Suprapubic skin (tissue), 4 donors: ENCODE results near the gene DRC7.

Experiments
- EP300 ChIP-seq: sonication (generic); formaldehyde crosslinking; IDR thresholded peaks from one replicate; pipeline ENCODE4 v1.6.1; 2017; ENCODE audit warnings: antibody characterized with exemption
- POLR2AphosphoS5 ChIP-seq, 3 donors: sonication (generic); formaldehyde crosslinking; IDR thresholded peaks; one replicate each; pipeline ENCODE4 v1.6.1; 2017; ENCODE audit warnings: antibody characterized with exemption in 3 of 3
- TF ChIP-seq, protein P1 (sequence below), 2 donors: fragments of 200-600 bp in 1 of 2; fragments of 450-650 bp in 1 of 2; sonication (generic) in 1 of 2; IDR thresholded peaks; one replicate each; pipeline ENCODE4 v1.5.1; 2016 to 2019; ENCODE audit warnings: antibody characterized with exemption in 2 of 2, mild to moderate bottlenecking in 1 of 2, moderate library complexity in 1 of 2

DNA sequence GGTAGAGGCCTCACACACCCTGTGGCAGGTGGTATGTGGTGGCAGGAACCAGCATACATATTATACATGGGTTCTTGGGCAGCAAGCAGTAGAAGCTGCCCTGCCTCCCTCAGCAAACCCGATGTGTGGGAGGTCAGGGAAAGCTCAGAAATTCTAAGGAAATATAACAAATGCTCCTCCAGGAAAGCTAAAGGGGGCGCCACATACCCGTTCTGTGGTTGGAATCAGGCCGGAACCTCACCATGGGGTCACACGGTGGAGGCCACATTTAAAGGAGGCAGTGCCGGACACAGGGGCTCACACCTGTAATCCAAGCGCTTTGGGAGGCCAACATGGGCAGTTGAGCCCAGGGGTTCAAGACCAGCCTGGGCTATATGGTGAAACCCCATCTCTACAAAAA lies 28.6 kb downstream of the DRC7 start:
- TF ChIP-seq, protein P1, sequence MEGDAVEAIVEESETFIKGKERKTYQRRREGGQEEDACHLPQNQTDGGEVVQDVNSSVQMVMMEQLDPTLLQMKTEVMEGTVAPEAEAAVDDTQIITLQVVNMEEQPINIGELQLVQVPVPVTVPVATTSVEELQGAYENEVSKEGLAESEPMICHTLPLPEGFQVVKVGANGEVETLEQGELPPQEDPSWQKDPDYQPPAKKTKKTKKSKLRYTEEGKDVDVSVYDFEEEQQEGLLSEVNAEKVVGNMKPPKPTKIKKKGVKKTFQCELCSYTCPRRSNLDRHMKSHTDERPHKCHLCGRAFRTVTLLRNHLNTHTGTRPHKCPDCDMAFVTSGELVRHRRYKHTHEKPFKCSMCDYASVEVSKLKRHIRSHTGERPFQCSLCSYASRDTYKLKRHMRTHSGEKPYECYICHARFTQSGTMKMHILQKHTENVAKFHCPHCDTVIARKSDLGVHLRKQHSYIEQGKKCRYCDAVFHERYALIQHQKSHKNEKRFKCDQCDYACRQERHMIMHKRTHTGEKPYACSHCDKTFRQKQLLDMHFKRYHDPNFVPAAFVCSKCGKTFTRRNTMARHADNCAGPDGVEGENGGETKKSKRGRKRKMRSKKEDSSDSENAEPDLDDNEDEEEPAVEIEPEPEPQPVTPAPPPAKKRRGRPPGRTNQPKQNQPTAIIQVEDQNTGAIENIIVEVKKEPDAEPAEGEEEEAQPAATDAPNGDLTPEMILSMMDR (IDR thresholded peaks at IDR 0.05): no peak
- TF ChIP-seq EP300 (no peak), POLR2AphosphoS5 (IDR thresholded peaks at IDR 0.05) (no peak)
